Lung (tissue), 12 donors: ENCODE measurements around the gene NUP210L. TPM values are rescaled to one million over a fixed set of nuclear protein-coding genes. Genes with fewer than 3 reads are reported as not detected.

Experiments
- ATAC-seq: fragments of 200-7000 bp; cut with Tn5 transposase; one replicate; pipeline ENCODE4 v1.9.1; 2020; ENCODE audit warnings: moderate number of reproducible peaks; ENCODE audit not compliant: insufficient read depth, low FRiP score
- DNase-seq, 3 donors: peaks; one replicate each; pipeline ENCODE4 v3.0.0-alpha.2; 2013 to 2017
- H3K27ac ChIP-seq, 2 donors: one replicate each; pipeline ENCODE4 v1.5.1; 2013; ENCODE audit warnings: mild to moderate bottlenecking in 2 of 2, moderate library complexity in 2 of 2, control low read depth in 1 of 2, inconsistent platforms in 1 of 2, low read depth in 1 of 2, low read length in 1 of 2
- H3K27me3 ChIP-seq, 3 donors: one replicate each; pipeline ENCODE4 v1.5.1; 2013; ENCODE audit warnings: low read length in 2 of 3; ENCODE audit not compliant: control insufficient read depth in 3 of 3, insufficient read depth in 3 of 3
- H3K36me3 ChIP-seq, 4 donors: one replicate each; pipeline ENCODE4 v1.5.1; 2013; ENCODE audit warnings: low read length in 4 of 4, mild to moderate bottlenecking in 1 of 4, moderate library complexity in 1 of 4; ENCODE audit not compliant: control insufficient read depth in 4 of 4, insufficient read depth in 4 of 4
- H3K4me1 ChIP-seq, 5 donors: one replicate each; pipeline ENCODE4 v1.5.1; 2013; ENCODE audit warnings: low read length in 5 of 5, mild to moderate bottlenecking in 2 of 5, moderate library complexity in 1 of 5; ENCODE audit not compliant: control insufficient read depth in 5 of 5, insufficient read depth in 5 of 5
- H3K4me3 ChIP-seq: one replicate; pipeline ENCODE4 v1.5.1; 2013; ENCODE audit warnings: mild to moderate bottlenecking, control low read depth, moderate library complexity
- H3K9ac ChIP-seq, 2 donors: one replicate each; pipeline ENCODE4 v1.5.1; 2013; ENCODE audit warnings: low read length in 2 of 2, control low read depth in 1 of 2; ENCODE audit not compliant: insufficient read depth in 1 of 2
- H3K9me3 ChIP-seq, 4 donors: one replicate each; pipeline ENCODE4 v1.5.1; 2013; ENCODE audit warnings: low read length in 3 of 4, mild to moderate bottlenecking in 1 of 4, moderate library complexity in 1 of 4; ENCODE audit not compliant: control insufficient read depth in 4 of 4, insufficient read depth in 3 of 4
- WGBS, 2 donors: extraction: QIAGEN DNeasy Blood & Tissue Kit; methylation state at CpG; one replicate each; pipeline ENCODE4 v1.1.7; 2013; 5-methylcytosine and 5-hydroxymethylcytosine counted together
- polyA plus RNA-seq, 2 donors: library from polyadenylated mRNA; stranded (reverse); fragments of 200-250 nt; gene quantifications; one replicate each; pipeline ENCODE4 v1.2.1, GENCODE V29; 2013
- total RNA-seq, 2 donors: library from RNA; depleted of rRNA in 1 of 2; stranded (reverse); fragments of >200 nt in 1 of 2; gene quantifications; one replicate each; pipeline ENCODE4 v1.2.1, GENCODE V29; 2014 to 2021
- TF ChIP-seq, protein P1 (sequence below): IDR thresholded peaks from 2 replicates; pipeline ENCODE4 v1.5.1; 2012; ENCODE audit warnings: mild to moderate bottlenecking; ENCODE audit errors: control extremely low read depth, extremely low read depth
- donor health status: control.
- donor health status: control.
- donor health status: Bipolar disorder and iron deficiency.
- donor health status: healthy.
- donor health status: DM: yes; HTN: yes; CAD: no.

NUP210L gene
- total and polyA plus RNA-seq, 4 donors = 0.03 to 0.26 (median 0.09) TPM

DNA sequence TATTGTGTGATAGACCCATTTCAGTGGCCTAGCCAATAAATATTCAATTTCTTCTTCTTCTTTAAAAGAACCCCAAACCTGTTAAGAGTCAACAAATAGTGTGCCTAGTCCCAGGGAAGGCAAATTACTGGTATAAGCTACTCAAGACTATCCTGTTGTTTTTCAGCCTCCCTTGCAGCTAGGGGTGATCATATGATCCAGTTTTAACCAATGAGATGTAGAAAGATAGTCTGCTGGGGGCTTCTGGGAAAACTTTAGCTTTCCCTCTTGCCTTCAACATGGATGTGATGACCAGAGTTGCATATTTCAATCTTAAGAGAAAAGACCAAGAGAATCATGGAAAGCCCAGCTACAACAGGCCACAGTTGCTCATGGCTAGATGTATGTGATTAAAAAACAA is 4.7 kb upstream of the NUP210L start:
- Histone ChIP-seq H3K27me3 (no peaks in the 10 kb centered on the region), H3K4me1 (peaks cover 0 to 10% (median 0%) of the 10 kb centered on the region in 5 donors), H3K9ac (no peak overlapping the region), H3K27ac (no peak overlapping the region), H3K36me3 (peaks cover 23 to 33% (median 23%) of the 10 kb centered on the region in 4 donors), H3K9me3 (no peaks in the 10 kb centered on the region), H3K4me3 (no peak overlapping the region)
- DNase-seq = no peak
- TF ChIP-seq, protein P1, sequence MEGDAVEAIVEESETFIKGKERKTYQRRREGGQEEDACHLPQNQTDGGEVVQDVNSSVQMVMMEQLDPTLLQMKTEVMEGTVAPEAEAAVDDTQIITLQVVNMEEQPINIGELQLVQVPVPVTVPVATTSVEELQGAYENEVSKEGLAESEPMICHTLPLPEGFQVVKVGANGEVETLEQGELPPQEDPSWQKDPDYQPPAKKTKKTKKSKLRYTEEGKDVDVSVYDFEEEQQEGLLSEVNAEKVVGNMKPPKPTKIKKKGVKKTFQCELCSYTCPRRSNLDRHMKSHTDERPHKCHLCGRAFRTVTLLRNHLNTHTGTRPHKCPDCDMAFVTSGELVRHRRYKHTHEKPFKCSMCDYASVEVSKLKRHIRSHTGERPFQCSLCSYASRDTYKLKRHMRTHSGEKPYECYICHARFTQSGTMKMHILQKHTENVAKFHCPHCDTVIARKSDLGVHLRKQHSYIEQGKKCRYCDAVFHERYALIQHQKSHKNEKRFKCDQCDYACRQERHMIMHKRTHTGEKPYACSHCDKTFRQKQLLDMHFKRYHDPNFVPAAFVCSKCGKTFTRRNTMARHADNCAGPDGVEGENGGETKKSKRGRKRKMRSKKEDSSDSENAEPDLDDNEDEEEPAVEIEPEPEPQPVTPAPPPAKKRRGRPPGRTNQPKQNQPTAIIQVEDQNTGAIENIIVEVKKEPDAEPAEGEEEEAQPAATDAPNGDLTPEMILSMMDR = no peak
- ATAC-seq = no peak

GRCh38 chr1:154158307-154159125 is 3.6 kb upstream of the NUP210L start:
- H3K9me3 ChIP-seq = no peaks in the 10 kb centered on the region
- no peak overlapping the region for H3K4me3 ChIP-seq
- no peak overlapping the region for H3K9ac ChIP-seq
- no peak overlapping the region for H3K27ac ChIP-seq
- peaks cover 17 to 26% (median 22%) of the 10 kb centered on the region in 4 donors for H3K36me3 ChIP-seq
- TF ChIP-seq, protein P1 = no peak
- no peaks in the 10 kb centered on the region for H3K27me3 ChIP-seq
- peaks cover 0 to 13% (median 0%) of the 10 kb centered on the region in 5 donors for H3K4me1 ChIP-seq
- ATAC-seq (peak; percentile 4), DNase-seq (no peak)
- WGBS, 2 donors = 78 to 80% methylated on average over 8 of the region's 8 CpGs

DNA sequence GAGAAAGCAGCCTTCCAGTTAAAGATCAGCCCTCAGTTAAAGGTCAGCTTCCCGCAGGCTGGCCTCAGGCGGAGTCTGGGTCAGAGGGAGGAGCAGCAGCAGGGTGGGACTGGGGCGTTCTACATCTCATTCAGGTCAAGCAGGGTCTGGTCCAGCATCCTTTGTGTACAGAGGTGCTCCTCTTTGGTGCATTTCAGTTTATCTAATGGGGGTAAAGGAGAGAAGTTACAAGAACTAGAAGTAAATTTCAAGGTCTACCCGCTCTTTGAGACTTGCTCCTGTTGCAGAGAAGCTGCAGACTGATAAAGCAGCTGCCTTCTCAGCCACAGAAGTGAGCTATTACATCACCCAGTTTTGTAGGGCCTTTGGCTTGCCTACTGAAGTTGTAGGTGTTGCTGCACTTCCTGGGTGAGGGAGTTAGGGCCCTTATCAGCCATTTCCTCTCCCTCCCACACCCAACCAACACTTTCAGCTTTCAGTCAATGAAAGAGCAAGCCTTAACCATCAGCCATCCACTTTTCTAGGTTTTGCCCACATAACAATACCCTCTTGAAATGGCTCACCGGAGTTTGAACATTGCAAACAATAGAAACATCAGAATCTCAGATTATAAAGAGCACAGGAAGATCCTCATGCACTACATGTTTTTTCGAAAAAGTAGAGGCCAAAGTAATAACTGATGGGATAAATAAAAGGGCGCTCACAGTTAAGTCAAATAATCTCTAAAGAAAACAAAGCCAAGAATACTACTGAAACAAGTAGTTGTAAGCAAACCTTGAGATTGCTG is 2.8 kb upstream of the NUP210L start:
- no peaks in the 10 kb centered on the region for H3K9me3 ChIP-seq
- H3K27me3 ChIP-seq = no peaks in the 10 kb centered on the region
- H3K27ac ChIP-seq = peak overlapping the region in 1 of 2 donors; percentile 79
- WGBS, 2 donors = 51 to 54% methylated on average over 7 of the region's 7 CpGs
- H3K4me3 ChIP-seq = no peak overlapping the region
- peak; percentile 78 for ATAC-seq
- DNase-seq = peak in 1 of 3 donors; percentile 41
- H3K36me3 ChIP-seq = peaks cover 15 to 26% (median 20%) of the 10 kb centered on the region in 4 donors
- no peak overlapping the region for H3K9ac ChIP-seq
- TF ChIP-seq, protein P1 = no peak
- peaks cover 0 to 13% (median 0%) of the 10 kb centered on the region in 5 donors for H3K4me1 ChIP-seq
